ENCODE data around the gene OR10P1. TPM values are rescaled to one million over a fixed set of nuclear protein-coding genes. Genes with fewer than 3 reads are reported as not detected.

OR10P1 gene, protein sequence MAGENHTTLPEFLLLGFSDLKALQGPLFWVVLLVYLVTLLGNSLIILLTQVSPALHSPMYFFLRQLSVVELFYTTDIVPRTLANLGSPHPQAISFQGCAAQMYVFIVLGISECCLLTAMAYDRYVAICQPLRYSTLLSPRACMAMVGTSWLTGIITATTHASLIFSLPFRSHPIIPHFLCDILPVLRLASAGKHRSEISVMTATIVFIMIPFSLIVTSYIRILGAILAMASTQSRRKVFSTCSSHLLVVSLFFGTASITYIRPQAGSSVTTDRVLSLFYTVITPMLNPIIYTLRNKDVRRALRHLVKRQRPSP
- not detected in 2 replicates for total RNA-seq

DNA sequence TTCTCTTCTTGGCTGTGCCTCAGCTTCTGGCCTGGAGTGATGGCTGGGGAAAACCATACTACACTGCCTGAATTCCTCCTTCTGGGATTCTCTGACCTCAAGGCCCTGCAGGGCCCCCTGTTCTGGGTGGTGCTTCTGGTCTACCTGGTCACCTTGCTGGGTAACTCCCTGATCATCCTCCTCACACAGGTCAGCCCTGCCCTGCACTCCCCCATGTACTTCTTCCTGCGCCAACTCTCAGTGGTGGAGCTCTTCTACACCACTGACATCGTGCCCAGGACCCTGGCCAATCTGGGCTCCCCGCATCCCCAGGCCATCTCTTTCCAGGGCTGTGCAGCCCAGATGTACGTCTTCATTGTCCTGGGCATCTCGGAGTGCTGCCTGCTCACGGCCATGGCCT lies at the start of gene OR10P1:
TSS of gene OR10P1 (plus strand) at position 40 of the 400 bp plus-strand sequence. CDS start at position 40, 0 bp downstream.

Small RNA genes lying within 50 kb of the gene (small RNA-seq; reads per million reads assigned to genes)
- gene AC009779.5 = not detected

Other genes with a start within 250 kb of the OR10P1 start
- not detected in 2 replicates for gene OR6C65, start 236.4 kb upstream of the OR10P1 start, total RNA-seq
- not detected in 2 replicates for gene OR6C76, start 210.6 kb upstream of the OR10P1 start, total RNA-seq
- gene OR6C2, start 192.8 kb upstream of the OR10P1 start, total RNA-seq = not detected in 2 replicates
- gene OR6C70, start 166.8 kb upstream of the OR10P1 start, total RNA-seq = not detected in 2 replicates
- gene OR6C68, start 144.5 kb upstream of the OR10P1 start, total RNA-seq = 0.13 TPM in 1 of 2 replicates, not detected in the other
- not detected in 2 replicates for gene OR6C4, start 87.3 kb upstream of the OR10P1 start, total RNA-seq
- not detected in 2 replicates for gene OR2AP1, start 64.4 kb upstream of the OR10P1 start, total RNA-seq
- 0.40 and 0.57 TPM in 2 replicates for gene ITGA7, start 71.0 kb downstream of the OR10P1 start, total RNA-seq
- 46.5 and 50.1 TPM in 2 replicates for gene BLOC1S1, start 79.2 kb downstream of the OR10P1 start, total RNA-seq
- 1.3 and 1.5 TPM in 2 replicates for gene RDH5, start 83.5 kb downstream of the OR10P1 start, total RNA-seq
- gene CD63, start 92.1 kb downstream of the OR10P1 start, total RNA-seq = 713 and 1,112 TPM in 2 replicates
- 4.5 and 8.6 TPM in 2 replicates for gene GDF11, start 106.2 kb downstream of the OR10P1 start, total RNA-seq
- gene SARNP, start 180.8 kb downstream of the OR10P1 start, total RNA-seq = 97.2 and 125 TPM in 2 replicates
- 21.3 and 22.2 TPM in 2 replicates for gene ORMDL2, start 181.1 kb downstream of the OR10P1 start, total RNA-seq
- 32.4 and 43.6 TPM in 2 replicates for gene DNAJC14, start 192.7 kb downstream of the OR10P1 start, total RNA-seq
- 0.36 and 0.53 TPM in 2 replicates for gene MMP19, start 206.0 kb downstream of the OR10P1 start, total RNA-seq